ENCODE data around the gene EIF4B.
"Not testable (repeated sequence)": the region's sequence is repeated elsewhere in the genome, so short reads cannot be mapped to it uniquely, and the experiment has no call there.

EIF4B gene

DNA sequence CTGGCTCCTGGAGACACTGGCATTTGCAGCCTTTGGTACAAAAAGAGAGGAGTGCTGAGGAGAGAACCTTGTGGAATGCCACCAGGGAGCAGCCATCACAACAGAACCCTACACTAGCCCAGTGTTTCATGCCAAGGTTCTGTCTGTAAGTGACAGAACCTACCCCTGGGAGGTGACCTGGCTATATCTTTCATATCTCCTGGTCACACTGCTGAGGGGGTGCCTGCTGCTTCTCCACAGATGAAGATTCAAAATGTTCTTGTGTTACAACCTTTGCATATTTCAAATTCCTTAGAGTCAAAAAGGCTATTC, 12.7 kb upstream of the EIF4B start:
- no peak for ATAC-seq

DNA sequence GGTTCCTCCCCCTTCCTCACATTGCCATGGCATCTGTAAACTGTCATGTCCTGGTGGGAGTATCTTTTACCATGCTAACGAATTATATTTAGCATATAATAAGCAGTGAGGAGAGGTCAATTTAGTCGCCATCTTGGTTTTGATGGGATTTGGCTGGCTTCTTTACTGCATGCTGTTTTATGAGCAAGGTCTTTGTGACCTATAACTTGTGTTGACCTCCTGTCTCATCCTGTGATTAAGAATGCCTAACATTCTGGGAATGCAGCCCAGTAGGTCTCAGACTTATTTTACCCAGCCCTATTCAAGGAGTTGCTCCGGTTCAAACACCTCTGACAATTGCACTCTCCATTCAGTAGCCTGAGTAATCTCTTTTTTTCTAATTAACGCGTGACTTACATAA, 2.1 kb upstream of the EIF4B start:
- no peak for ATAC-seq

DNA sequence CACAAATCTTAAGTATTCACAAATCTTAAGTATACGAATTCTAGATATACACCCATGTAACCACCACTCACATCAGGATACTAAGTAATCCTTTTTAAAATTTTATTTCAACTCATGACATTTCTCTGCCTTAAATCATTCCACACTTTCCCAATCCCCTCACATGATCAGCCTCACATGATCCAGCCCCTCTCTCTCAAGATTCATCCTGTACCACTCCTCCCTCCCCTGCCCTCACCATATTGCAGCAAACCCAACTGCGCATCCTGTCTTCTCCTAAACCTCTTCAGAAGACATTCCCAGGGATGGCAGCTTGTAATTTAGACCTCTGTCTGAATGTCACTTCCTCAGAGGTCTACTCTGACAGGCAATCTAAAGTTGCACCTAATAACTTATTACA, 1.7 kb upstream of the EIF4B start:
- no peak for ATAC-seq

DNA sequence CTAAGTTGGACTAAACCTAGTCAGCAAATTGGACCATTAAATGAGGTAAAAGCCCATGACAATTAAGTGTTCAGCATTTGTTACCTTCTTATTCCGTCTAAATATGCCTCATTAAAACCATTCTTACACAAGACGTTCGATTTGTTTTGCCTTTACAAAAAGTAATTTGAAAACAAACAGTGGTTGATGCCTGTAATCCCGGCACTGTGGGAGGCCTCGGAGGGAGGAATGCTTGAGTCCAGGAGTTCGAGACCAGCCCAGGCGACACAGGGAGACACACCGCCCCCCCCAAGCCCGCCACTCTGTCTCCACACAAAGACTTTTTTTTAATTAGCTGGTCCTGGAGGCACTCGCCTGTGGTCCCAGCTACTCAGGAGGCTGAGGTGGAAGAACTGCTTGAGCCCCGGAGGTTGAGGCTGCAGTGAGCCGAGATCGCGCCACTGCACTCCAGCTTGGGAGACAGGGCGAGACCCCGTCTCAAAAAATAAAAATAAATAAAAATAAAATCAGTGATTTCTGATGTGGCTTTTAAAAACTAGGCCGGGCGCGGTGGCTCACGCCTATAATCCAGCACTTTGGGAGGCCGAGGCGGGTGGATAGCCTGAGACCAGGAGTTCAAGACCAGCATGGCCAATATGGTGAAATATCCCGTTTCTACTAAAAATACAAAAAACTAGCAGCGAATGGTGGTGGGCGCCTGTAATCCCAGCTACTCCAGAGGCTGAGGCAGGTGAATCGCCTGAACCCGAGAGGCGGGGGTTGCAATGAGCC, 856 bp upstream of the EIF4B start:
- no peak for ATAC-seq

DNA sequence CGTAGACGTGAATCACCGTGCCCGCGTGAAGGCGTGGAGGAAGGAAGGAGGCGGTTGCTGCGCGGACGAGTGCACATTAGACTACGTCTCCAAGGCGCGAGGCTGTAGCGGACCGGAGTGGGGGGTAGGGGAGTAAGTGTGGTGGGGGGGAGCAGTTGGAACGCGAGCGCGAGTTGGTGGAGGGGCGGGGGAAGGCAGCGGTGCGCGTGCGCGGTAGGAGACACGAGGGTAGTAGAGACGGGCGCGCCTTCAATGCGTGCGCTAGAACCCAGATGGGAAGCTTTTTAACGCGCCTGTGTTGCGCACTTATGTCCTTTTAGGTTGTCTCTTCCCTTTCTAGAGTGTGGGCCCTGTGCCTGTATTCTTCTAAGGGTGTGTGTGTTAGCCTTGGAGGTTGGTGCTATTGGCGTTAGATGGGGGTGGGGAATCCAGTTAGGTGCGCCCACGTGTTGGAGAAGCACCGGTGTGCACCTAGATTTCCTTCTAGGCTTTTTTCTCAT, 604 bp downstream of the EIF4B start:
- peak; percentile 36 to 44 for ATAC-seq

DNA sequence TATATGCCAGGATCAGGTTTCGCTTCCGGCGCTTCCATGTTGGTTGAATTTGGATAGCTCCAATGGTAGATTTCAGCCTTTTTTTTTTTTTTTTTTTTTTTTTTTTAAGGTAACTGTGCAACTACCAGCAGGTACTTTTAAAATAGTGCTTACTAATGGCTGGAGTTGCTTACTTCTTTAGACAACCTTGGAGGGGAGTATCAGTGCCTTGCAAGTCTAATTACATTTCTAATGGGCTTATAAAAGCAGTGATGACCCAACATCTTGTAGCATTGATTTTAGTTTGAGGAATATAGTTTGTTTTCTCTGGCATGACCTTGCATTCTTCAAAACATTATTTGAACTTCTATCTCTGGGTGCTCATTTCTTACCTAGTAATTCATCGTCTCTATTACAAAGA, 1.1 kb downstream of the EIF4B start:
- ATAC-seq, result no peak

DNA sequence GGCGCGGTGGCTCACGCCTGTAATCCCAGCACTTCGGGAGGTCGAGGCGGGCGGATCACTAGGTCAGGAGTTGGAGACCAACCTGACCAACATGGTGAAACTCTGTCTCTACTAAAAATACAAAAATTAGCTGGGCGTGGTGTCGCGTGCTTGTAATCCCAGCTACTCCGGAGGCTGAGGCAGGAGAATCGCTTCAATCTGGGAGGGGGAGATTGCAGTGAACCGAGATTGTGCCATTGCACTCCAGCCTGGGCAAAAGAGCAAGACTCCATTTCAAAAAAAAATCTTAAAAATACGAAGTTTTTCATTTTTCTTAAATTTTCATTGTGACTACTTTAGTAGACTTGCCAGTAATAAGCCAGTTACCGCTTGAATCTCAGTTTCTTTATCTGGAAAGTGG, 2.5 kb downstream of the EIF4B start:
- ATAC-seq, result not testable (repeated sequence)

DNA sequence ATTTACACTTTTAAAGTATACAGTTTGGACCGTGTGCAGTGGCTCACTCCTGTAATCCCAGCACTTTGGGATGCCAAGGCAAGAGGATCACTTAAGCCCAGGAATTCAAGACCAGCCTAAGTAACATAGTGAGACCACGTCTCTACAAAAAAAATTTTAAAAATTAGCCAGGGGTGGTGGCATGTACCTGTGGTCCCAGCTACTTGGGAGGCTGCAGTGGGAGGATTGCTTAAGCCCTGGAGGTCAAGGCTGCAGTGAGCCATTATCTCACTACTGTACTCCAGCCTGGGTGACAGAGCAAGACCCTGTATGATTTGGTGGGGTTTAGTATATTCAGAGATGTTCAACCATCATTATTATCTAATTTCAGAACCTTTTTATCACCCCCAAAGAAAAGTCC, 4.7 kb downstream of the EIF4B start:
- ATAC-seq, result no peak

DNA sequence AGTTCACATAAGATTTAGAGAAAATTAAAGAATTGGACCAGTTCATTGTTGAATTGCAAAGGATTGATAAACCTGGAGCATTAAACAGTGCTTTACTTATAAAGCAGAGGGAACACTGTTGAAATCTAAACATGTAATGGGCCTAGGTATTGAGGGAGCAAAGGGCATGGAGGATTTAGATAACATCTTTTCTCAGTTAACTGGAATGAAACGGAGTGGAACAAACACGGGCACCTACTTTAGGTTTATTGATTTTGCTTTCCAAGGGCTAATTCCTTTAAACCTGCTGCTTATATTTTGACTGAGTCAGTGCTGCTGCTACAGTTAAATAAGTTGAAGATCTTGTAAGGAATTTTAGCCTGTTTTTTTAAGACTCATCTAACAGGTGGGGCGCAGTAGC, 5.6 kb downstream of the EIF4B start:
- no peak for ATAC-seq

DNA sequence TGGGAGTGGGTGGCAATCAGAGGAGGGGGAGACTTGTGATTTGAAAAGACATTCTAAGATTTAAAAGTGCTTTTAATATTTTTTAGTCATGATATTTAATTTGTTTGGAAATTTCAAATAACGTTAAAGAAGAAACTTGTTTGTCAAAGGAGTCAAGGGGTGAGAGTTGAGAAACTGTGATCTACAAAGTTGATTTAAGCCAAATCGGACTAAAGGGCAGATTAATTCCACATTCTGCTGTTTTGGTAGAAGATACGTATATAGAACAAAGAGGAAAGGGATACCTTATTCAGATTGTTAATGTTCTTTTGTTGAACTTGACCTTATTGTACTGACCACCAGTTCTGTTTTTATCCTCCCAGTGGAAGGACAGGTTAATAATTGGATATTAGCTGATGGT, 6.7 kb downstream of the EIF4B start:
- no peak for ATAC-seq

DNA sequence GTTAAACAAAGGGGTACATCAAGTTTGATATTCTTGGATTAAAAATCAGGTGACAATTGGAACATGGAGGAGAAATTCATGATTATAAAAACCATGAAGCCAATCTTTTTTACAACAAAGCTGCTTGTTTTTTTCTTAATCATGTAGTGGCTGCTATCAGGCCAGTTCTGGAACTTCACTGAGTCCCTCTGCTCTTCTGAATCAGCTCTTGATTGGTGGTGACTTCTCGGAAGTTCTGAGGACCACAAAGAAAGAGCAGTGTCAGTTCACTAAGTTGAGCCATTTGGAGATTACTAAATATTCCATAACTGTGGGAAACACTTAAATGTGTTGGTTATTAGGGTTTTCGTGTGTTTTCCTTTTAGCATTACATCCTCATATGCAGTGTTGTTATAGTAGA, 8.5 kb downstream of the EIF4B start:
- ATAC-seq, result peak in 1 of 2 donors; percentile 38

DNA sequence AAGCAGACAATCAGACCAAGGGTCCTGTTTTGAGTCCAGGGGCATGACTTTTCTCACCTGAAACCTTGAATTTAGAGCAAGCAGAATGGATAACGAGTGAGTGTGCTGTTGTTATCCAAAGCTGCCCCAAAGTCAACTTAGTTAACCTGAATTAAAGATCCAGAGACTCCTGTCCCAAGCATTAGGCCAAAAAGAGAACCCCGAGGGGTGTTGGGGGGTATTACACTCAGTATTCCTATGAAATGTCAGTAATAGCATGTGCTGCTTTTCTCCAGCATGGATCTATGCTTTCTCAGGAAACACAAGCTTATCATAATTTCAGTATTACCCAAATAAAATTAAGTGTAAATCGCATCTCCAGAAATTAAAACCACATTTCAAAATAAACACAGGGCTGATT, 19.0 kb downstream of the EIF4B start:
- ATAC-seq, result no peak

DNA sequence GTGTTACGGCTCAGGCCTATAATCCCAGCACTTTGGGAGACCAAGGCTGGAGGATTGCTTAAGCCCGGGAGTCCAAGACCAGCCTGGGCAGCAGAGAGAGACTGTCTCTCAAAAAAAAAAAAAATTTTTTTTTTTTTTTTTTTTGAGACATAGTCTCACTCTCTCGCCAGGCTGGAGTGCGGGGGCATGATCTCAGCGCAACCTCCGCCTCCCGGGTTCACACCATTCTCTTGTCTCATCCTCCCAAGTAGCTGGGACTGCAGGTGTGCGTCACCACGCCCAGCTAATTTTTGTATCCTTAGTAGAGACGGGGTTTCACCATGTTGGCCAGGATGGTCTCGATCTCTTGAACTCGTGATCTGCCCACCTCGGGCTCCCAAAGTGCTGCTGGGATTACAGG, 20.8 kb downstream of the EIF4B start:
- ATAC-seq, result not testable (repeated sequence)

DNA sequence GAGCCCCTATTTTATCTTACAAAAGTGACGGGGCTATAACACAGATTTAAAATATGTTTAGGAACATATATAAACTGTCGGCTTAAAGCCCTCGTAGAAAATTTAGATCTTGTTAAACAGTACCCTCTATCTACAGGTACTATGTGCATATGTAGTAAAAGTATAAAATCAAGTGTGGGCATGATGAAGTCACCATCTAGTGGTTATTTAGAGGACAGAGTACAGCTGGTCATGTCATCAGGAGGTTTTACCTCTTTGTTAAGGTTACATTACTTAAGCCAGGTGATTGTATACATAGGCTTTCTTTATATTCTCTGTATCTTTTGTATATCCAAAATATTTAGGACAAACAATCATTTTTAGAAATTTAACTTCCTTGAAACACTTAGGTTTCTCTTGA, 25.4 kb downstream of the EIF4B start:
- no peak for ATAC-seq

DNA sequence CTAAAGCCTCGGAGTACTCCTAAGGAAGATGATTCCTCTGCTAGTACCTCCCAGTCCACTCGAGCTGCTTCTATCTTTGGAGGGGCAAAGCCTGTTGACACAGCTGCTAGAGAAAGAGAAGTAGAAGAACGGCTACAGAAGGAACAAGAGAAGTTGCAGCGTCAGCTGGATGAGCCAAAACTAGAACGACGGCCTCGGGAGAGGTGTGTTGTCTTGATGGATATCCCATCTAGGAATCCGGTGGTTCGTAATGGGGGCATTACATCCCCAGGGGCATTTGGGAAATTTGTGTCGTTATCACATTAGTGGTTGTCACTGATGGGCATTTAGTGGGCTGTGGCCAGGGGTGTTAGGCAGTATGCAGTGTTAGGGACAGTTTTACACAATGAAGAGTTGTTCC, 27.6 kb downstream of the EIF4B start:
- ATAC-seq, result not testable (repeated sequence)

DNA sequence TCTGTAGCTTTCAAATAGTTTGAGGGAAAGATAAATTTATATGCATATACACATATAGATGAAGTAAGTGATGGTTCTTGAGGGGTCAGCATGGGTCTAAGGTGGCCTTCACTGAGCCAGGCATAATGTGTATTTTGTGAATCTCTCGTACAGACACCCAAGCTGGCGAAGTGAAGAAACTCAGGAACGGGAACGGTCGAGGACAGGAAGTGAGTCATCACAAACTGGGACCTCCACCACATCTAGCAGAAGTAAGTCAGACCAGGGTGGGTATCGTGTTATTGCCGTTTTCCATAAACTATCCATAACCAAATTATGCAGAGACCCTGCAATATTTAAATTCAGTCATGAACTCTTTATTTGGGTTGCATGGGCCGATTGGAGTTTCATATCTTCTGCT, 28.2 kb downstream of the EIF4B start:
- ATAC-seq, result no peak

DNA sequence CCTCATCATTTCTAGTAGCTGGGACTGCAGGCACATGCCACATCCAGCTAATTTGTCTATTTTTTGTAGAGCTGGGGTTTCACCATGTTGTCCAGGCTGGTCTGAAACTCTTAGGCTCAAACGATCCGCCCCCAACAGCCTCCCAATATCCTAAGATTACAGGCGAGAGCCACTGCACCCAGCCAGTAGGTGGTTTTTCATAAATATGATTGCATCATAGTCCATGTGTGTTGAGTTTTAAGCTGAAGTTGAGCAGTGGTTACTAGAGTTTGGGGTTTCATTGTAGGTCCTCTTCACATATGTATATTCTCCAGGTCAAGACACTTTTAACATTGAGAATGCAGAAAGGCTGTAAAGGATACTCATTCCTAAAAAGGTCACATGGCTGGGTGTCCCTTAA, 30.5 kb downstream of the EIF4B start:
- no peak for ATAC-seq

DNA sequence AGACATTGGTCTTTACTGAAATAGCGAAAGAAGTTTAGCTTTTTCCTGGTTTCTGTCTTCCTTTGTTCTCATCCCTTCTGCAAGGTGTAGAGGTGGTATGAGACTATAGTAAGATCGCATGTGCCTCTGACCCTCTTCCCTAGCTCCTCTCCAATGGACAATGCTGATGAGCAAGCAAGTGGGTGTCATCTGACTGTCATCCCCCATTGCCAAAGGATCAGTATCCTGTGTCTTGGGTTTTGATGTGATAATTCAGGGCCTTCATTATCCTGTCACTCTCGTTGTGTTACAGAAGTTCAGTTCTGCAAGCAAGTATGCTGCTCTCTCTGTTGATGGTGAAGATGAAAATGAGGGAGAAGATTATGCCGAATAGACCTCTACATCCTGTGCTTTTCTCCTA, 33.6 kb downstream of the EIF4B start:
- no peak for ATAC-seq

DNA sequence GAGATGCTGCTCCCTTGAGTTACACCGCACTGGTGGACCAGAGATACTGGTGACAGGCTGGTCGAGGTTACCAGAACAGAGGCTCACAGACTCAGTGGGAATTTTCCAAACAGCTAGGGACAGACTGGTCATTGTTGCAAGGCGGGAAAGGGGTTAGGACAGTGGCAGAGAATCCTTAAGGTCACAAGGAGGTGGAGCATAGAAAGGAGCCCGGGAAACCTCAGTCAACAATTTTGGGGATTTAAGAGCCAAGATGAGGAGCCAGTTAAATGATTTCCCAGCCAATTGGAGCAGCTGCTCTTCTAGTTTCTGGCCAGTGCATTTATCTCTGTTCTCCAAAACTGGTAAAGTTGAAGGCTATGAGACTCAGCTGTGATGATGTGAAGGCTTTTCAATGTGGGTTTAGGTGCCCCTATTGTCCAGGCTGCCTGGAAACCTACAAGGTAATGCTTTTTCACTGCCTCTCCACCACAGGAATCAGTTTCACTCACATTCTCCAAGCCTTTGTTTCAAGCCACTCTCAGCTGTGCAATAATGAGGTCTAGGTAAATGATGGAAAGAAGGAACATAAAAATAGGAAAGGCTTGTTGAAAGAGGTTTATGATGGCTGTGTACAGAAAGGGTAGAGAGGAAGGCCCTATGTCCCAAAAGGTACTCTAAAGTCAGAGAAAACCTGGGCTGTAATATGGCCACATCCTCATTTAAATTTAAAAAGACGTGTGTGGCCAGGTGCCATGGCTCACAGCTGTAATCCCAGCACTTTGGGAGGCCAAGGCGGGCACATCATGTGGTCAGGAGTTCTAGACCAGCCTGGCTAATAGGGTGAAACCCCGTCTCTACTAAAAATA, 36.6 kb downstream of the EIF4B start:
- ATAC-seq, result no peak

DNA sequence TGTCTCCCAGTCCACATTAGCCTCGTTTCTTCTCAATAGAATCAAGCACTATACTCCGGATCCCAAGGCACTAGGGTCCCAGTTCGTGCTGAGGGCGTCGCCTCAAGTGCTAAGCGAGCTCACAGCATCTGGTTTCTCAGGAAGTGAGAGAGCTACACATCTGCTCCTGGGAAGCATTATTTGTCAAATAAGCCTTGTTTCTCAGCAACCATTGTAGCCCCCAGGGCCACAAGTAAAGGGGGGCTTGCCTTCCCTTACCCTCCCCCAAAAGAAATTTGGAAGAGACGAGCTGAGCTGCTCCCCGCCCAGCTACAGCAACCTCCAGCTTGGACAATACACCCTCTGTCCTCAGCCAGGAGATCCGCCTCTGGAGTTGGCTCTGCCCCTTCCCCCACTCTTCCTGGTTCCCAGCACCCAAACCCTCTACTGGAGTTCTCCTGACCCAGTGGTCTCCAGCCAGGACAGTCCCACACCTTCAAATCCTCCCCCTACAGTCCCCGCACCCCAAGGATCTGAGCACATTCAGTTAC, 37.9 kb downstream of the EIF4B start:
- ATAC-seq, result no peak

DNA sequence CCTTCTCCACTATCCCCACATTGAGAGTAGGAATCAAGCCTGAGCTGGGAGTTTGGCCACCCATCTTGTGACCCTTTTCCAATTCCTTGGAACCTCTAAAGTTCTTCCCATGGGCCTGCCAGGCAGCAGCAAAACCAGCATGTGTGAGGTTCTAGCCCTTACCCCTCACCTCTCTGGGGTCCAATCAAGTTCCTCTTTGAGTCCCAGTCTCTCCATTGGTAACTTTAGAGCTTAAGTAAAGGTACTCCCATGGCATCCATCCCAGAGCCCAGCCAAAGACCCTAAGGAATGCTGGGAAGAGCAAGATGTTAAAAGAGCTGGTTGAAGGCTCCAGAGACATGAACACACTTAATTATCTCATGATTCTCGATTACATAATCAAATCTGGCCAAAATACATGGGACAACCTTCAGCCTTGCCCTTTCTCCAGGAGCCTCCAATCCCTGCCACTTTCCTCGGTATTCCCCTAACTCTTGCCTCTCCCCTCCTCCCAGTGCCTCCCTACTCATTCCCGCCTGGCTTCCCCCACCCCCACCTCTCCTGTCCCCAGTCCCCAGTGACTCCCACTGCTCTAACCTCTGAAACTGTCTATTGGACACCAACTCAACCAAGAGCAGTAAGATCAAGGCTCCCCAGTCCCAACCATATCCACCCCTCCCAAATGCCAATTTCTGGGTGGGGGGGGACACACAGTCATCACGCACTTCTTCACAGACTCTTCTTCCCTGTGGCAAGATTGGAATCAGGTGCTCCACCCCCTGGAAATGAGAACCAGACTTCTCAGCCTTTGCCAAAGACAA, 38.8 kb downstream of the EIF4B start:
- no peak for ATAC-seq

DNA sequence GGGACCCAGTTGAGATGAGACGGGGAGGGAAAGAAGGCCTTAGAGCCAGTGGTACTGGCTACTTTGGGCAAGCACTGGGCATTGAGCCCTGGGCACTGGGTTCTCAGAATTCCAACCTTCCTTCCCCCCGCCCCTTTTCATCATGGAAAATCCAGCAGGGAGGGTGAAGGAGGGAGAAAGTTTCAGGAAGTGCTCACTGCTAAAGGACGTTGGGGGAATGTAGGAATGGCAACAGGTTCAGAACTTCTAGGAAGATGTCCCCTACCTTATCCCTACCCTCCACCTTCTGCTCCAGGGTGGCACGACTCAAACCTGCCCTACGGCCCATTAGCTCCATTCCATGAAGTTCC, 39.4 kb downstream of the EIF4B start:
- no peak for ATAC-seq

DNA sequence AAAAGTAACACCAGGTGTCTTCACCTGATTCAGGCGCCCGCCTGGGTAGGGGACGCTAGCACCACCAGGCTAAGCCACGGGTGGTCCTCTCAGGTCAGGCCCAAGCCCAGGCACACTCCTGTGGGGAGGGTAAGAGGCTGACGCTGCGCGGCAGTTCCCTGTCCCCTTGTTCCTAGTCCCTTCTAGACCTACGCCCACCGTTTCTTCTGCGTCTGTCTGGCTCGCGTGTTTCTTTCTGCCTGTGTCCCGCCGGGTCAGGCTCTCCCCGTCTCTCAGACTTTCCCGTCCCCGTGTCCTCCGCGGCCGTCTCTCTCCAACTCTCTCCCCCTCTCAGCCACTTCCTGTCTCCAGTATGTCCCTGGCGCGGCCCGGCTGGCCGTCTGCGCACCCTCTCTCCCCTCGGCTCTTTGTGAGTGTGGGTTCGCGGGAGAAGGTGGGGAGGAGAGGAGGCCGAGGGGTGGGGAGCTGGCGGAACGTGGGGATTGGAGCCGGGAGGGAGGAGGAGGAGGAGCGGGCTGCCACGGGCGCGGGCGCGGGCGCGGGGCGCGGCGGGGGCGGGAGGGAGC, 40.5 kb downstream of the EIF4B start:
- ATAC-seq, result peak; percentile 30 to 36

All from activated CD4-positive, CD25-positive, alpha-beta regulatory T cell treated with anti-CD3 and anti-CD28 coated beads, Interleukin-2, amount 50 U/mL, for 24 hours (primary cell).